NCI-H128 (cell line): ENCODE results near the gene P2RX3.
"Not testable (repeated sequence)": the region's sequence is repeated elsewhere in the genome, so short reads cannot be mapped to it uniquely, and the experiment has no call there.

Experiments
- DNase-seq: peaks from one replicate; lab custom pipeline; 2025; ENCODE audit not compliant: unreplicated experiment; lab: John Stamatoyannopoulos, UW

Gene P2RX3

DNA sequence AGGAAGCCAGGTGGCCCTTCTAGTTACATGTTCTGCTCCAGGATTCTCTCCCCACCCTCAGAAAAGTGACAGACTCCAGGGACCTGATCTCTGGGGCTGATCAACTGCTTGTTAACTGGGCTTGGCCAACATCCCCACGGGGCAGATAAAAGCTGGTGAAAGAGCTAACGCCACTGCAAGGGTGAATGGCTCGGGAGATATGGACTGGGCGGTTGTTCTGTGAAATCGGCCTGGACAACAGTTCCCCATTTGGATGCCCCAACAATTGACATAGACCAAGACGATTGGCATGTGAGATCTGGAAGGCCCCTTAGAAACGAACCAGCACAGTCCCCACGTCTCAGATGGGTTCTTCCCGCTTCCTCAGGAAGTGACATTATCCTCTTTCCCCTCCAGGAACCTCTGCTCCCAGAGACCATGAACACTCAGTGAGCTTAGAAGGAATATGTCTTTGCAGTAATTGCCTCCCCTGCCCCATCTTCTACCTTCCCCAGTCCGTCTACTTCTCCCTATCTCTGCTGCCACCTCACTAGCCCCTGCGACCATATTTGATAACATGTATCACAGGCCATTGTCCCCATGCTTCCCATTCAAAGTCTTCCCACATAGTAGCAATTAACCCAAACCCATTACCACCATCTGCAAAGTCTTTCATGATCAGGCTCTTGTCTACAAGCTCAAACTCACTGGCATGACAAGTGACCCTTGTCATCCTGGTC lies 57.9 kb downstream of the P2RX3 start:
- no peak for DNase-seq

DNA sequence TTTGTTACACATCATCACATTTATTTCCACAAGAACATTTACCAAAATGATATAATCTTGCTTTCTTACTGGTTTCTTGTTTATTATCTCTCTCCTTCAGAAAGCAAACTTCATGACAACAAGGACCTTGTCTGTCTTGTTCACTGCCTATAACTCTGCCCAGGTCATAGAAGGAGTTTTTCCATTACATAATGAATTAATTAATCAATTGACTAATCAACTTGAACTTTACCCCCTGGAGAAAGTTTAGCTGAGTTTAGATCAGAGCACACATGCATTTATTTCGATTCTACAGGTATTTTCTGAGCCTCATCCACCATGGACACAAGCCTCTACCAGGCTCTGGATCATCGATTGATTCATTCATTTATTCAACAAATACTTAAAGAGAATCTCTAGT lies 58.6 kb downstream of the P2RX3 start:
- no peak for DNase-seq

DNA sequence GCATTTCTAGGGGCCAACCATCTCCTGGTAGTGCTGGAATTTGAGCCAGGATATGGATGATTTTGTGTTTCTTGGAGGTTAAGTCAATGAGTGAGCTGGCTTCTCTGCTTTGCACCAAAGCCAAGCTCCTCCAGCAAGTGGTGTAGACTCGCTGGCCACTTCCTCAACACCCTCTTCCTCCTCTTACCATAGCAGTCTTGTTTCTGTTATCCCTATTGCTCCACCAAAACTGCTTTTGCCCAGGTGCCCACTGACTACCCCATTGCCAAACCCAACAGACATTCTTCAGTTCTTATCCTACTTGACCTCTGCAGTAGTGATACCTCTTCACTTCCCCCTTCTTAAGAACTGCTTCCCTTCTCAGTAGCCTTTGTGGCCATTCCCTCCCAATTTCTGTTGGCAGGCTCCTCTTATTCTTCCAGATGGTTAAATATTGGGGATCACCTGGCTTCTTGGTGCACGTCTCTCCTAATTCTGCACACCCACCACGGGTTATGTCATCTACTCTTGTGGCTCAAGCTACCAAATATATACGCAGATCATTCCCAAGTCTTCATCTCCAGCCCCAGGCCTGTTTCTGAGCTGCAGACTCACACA lies 59.3 kb downstream of the P2RX3 start:
- no peak for DNase-seq

DNA sequence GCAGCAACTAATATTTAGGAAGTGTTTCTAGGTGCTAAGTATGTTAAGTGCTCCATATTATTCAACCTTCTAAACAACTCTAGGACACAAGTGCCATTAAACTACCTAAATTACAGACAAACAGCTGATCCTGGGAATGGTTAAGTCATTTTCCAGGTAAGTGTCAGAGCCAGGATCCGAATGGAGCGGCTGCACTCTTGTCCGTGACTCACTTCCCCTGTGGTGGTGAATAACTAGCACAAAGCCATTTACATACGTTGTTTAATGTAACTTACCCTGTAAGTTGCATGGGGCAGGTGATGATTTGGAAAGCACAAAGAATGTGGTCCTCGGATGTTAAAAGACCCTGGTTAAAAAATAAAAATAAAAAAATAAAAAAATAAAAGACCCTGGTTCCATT lies 61.1 kb downstream of the P2RX3 start:
- DNase-seq = no peak

DNA sequence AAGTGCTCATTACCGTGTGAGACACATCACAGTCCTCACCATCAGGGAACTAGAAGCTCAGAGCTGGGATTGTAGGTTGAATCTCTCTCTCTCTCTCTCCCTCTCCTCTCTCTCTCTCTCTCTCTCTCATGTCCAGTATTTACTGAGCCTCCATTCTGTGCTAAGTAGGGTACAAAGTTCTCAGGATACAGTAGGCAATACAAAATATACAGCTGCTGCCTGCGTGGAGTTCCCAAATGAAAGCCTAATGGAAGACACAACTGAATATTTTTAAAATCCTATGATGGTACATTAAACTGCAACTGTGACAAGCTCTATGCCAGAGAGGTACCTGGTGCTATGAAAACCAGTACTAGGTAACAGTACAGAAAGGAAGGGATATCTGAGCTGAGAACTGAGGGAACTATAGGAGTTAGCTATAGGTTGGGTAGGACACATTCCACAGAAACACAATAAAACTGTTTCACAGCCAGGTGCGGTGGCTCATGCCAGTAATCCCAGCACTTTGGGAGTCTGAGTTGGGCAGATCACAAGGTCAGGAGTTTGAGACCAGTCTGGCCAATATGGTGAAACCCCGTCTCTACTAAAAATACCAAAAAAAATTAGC lies 61.9 kb downstream of the P2RX3 start:
- no peak for DNase-seq

DNA sequence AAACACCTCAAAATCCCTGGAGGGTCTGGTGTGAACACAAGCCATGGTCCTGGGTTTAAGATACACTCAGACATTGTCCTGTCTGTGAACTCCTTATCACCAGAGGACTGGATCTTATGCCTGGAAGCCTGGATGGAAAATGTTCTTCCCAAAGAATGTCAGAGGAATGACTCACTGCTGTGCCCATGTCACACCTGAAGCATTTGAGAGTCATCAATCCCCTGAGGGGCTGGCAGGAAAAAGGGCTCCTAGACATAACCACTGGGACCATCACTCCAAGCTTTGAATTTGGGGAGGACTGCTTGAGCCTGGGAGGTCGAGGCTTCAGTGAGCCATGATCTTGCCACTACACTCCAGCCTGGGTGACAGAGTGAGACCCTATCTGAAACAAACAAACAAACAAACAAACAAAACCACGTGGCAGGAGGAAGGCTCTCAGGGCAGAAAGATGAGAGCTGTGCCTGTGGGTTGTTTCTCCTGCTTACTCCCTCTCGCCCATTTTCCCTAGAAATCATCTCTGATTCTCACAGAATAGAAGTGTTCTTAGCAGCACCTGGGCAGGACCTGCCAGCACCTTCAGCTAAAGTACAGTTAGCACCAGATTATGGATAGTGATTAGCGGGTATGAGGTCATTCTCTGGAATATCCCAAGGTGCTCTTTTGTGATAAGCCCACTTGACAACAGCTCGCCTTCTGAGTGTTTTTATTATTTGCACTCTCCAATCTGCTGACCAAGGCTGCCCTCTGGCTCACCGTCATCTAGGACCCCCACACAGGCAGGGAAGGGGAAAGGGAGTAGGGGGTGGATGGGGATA lies 64.2 kb downstream of the P2RX3 start:
- DNase-seq = no peak

DNA sequence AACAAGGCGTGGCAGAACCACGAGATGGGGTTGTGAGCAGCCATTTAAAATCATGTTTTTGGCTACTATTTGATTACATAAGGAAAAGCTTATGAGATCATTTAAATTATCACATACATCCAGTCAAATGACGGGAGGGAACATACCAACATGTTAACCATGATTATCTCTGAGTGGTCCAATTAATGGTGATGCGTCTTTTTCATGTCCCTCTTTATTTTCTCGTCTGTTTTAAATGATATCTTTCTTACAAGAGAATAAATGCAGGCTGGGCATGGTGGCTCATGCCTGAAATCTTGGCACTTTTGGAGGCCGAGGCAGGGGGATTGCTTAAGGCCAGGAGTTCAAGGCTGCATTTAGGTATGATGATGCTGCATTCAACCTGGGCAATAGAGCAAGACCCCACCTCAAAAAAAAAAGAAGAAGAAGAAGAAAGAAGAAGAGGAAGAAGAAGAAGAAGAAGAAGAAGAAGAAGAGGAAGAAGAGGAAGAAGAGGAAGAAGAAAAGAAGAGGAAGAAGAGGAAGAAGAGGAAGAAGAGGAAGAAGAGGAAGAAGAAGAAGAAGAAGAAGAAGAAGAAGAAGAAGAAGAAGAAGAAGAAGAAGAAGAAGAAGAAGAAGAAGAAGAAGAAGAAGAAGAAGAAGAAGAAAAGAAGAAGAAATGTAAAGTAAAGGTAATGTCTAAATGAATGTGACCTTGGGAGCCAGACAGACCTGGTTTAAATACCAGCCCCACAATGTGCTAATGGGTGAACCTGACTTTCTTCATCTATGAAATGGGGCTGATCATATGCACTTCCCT lies 65.0 kb downstream of the P2RX3 start:
- DNase-seq = not testable (repeated sequence)

DNA sequence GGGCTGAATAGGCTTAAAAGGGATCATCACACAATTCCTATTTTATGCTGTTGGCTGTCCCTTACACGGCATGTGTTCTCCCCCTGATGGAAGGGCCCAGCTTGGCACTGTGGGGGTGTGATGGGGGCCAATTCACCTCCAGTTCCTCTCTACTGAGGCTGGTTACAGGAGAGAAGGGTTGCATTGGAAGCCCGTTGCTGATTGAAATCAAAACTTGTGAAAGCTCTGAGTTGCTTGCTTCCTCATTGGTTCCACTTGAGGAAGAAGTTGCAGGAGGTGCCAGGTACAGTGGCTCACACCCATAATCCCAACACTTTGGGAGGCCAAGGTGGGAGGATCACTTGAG lies 65.6 kb downstream of the P2RX3 start:
- DNase-seq = no peak

DNA sequence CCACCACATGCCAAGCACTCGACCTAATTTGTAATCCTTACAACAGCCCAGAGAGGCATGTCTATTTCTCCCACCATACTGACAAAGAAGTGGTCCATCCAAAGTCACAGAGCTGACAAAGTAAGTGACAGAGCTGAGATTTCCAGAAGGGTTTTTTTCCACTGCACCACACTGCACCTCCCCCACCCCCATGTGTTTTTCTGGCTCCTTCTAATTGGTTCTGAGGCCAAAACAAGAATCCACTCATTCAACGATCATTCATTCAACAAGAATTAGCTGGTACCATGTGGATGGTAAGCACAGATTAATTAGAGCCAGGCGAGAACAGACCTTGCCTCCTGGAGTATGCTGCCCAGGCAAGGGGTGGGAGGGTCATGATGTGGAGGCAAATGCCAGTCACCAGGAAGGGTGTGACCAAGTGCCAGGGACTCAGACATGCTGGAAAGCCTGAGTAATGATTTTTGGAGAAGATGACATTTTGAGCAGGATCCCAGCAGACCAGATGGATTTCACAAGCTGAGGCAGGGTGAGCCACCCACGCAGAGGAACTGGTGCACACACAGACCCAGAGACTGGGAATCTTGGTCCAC lies 67.2 kb downstream of the P2RX3 start:
- DNase-seq = no peak

DNA sequence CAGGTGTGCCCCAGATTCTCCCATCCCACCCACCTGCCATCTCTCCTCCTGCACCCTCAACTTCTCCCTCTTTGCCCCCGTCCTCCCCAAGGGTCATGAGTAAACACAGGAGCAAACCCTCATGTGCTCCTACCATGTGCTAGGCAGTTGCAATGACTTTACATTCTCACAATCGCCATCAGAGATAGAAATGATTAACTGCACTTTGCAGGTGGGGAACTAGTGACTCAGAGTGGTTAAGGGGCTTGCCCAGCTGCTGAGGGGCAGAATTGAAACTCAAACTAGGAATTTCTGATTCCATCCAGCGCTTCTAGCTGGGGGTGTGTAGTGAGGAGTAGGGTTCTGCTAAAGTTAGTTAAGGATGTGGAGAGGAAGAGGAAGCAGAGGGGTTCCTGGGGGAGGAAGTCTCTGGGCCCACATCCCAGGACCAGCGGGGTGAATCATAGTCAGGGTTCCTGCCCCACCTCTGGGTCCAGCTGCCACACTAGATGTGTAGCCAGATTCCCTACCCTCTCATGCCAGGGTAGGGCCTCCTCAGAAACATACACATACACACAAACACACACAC lies 68.3 kb downstream of the P2RX3 start:
- no peak for DNase-seq

DNA sequence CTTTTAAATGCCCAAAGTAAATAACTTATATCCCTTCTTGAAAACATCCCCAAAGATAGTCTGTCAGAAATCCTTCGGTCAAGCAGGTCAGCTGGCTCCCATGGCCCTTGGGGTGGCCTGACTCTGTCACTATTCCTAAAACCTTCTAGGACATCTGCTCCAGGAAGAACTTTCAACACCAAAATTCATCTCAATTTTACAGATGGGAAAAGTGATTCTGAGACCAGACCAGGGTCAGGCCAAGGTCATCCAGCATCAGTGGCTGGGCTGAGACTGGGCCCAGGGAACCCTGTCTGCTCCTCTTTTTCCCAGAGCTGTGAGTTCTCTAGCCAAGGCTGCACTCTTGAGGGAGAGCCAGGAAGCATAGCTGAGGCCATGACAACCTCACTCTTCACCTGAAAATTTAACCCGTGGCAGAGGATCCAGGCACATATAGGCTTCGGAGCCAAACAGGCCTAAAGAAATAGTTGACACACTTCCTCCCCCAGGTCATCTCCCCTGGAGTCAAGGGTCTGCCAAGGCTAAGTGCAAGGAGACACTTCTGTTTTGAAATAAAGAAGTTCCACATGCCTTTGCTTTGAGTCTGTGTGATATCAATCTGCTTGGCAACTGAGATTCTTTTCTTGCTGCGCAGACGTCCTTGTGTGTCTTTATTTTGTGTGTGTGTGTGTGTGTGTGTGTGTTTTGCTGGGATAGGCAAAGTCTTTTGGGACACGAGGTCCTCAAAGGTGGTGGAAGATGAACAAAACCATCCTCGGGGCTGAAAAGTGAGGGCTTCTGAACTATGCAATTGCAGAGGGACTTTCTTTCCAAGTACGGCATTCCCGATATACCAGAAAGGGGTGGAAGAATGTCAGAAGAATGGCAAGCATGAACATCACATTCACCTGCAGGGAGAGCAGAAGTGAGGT lies 69.1 kb downstream of the P2RX3 start:
- DNase-seq = no peak

DNA sequence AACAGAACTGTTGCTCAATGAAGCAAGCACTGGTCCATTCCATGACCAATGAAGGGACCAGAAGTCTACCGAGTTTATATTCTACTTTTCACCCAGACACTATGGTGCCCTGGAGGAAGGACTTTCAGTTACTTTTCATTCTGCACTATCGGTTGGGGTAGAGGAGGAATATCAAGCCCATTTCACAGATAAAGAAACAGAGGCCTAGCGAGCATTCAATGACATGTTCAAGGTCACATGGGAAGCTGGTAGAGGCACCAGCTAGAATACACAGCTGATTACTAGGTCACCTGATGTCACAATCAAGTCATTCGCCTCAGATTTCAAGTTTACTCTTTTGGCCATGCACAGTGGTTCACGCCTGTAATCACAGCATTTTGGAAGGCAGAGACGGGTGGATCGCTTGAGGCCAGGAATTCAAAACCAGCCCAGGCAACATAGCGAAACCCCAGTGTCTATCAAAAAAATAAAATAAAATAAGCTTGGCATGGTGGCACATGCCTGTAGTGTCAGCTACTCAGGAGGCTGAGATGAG lies 69.9 kb downstream of the P2RX3 start:
- no peak for DNase-seq

DNA sequence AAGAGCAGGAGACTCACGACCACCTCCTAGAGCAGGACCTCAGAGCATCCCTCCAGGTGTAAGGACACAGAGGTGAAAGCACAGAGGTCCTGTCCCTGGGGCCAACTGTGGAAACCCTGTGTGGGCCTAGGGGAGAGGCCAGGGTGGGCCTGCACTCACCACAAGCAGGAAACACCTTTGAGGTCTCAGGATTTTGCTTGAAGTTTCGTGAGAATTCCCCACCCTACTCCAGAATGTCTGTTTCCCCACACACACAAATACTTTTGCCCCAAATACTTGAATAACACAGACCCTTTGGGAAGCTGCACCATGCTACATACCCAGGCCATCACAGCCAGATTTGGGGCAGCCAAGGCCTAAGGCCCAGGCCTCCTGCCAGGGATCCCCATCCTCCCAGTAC lies 70.6 kb downstream of the P2RX3 start:
- DNase-seq = no peak

DNA sequence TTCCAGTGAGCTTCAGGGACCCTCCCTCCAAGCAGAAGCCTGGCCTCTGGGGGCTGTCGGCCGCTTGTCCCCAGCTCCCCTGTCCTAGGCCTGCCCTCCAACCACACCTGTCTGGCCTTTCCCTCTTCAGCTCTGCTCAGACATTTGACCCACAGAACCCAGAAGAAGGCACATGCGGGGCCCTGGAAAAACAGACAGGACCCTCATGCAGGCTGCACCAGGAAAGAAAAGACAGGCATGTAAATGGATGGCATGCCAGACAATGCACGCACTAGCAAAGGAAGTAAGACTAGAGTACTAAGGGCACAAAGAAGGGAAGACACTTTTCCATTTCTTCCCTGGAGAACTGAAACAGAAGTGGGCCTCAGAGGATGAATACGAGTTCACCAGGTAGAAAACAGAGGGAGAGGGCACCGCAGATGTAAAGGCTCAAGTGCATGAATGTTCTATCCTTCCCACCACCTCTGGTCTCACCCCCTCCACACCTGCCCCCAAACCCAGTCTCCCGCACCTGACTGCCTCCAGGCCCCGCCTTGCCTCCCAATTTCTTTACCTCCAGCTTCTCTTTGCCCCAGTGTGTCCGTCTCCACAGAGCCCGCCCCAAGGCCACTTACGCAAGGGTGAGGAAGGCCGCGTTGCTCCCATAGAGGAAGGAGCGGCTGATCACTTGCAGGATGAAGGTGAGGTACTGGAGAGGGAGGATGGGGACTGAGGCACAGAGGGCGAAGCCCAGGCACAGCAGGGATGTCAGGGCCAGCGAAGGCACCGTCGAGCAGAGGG lies 71.4 kb downstream of the P2RX3 start:
- no peak for DNase-seq

DNA sequence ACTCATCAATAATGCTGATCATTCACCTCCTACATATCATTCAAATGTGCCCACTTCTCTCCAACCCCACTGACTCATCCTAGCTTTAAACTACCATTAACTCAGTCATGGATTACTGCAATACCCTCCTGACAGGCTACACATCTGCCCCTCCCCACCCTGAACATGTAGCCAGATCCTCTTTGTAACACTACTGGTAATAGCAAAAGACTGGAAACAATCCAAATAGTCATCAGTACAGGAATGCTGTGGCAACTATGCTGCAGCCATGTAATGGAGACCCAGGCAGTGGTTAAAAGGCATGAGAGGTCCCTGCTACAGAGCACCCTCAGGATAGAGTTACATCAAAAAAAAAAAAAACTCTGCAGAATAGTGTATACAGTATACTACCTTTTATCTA lies 72.1 kb downstream of the P2RX3 start:
- DNase-seq = no peak

DNA sequence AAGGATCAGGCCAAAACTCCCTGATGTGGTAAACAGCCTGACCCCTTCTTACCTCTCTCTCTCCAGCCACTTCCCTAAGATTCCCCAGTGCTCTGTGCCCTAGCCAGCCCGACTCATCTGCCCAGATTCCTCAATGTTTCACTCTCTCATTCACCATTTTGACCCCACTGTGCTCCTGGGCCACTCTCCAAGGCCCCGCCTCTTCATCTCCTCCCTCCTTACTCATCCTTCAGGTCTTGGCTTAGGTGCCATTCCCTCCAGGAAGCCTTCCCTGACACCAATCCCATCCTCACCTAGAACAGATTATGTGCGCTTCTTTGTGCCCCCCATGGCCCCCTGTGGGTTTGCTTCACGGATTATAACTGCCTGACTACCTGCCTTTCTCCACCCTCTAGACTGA lies 75.5 kb downstream of the P2RX3 start:
- no peak for DNase-seq

DNA sequence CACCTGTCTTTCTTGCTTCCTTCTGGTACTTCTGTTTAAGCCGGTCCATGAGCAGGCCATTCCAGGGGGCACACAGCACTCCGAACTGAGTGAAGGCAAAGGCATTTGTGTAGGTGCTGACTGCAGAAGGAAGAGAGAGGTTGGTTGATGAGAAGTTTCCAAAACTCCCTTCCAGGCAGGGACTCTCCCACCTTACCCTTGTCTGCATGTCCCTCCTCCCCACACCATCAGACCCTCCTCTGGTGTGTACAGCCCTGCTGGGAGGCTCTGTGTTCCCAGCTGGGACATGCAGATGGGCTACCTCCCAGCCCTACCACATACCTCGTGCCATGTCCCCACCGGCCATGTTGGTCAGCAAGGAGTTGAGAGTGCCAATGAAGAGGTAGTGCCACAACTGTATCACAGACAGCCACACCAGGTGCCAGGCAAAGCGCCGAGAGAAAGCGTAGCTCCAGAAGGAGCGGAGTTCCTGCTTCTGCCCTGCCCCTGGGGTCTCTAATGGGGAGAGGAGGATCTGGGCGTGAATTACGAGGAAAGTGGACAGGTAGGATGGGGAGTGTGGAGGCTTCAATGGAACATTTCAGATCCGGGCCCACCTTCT lies 76.6 kb downstream of the P2RX3 start:
- no peak for DNase-seq

DNA sequence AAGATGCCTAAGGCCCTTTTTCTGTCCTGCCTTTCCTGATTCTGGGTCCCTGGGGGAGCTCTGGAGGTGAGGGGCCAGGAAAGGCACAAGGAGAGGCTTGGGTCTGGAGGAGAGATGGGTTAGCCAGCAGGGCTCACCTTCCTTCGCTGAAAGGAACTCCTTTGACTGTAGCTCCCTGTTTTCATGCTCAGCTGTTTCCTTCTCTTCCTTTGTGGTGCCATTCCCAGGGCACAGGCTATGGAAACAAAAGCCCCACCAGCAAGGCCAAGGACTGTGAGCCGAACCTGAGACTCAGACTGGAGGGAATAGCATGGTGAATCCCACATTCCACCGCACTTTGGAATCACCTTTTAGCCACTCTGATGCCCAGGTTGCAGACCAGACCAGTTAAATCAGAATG lies 78.3 kb downstream of the P2RX3 start:
- DNase-seq = no peak
